Fibroblast of gingiva (primary cell): Measurements from ENCODE around the gene ZDHHC1.

ENCODE experiments used
- DNase-seq: peaks from one replicate; pipeline ENCODE4 v3.0.0-alpha.2; 2011; ENCODE audit warnings: low read depth

ZDHHC1 gene

GRCh38 chr16:67447508-67448076 is 31.3 kb upstream of the ZDHHC1 start:
- no peak for DNase-seq

DNA sequence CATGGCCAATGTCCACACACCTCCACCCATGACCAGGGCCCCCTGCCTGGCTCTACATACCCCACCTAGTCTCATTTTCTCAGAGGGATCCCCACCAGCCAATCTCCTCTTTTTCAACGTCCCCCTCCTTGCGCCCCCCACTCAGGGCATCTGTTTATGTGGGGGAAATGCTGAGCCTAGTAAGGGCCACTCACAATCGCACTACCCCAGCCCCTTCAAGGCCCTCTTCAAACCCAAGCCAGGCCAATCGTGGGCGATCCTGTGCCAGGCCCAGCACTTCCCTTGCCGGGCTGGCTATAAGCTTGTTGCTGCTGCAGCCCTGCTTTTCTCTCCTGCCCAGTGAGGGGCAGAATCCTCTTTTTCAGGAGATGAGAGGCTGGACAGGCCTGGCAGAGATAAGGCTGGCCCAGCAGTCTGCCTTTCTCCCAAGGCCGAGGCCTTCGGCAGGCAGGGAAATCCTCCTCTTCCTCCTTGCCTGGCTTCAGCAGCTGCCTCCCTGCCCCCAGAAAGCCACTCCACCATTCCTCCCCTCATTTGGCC is 30.8 kb upstream of the ZDHHC1 start:
- no peak for DNase-seq

DNA sequence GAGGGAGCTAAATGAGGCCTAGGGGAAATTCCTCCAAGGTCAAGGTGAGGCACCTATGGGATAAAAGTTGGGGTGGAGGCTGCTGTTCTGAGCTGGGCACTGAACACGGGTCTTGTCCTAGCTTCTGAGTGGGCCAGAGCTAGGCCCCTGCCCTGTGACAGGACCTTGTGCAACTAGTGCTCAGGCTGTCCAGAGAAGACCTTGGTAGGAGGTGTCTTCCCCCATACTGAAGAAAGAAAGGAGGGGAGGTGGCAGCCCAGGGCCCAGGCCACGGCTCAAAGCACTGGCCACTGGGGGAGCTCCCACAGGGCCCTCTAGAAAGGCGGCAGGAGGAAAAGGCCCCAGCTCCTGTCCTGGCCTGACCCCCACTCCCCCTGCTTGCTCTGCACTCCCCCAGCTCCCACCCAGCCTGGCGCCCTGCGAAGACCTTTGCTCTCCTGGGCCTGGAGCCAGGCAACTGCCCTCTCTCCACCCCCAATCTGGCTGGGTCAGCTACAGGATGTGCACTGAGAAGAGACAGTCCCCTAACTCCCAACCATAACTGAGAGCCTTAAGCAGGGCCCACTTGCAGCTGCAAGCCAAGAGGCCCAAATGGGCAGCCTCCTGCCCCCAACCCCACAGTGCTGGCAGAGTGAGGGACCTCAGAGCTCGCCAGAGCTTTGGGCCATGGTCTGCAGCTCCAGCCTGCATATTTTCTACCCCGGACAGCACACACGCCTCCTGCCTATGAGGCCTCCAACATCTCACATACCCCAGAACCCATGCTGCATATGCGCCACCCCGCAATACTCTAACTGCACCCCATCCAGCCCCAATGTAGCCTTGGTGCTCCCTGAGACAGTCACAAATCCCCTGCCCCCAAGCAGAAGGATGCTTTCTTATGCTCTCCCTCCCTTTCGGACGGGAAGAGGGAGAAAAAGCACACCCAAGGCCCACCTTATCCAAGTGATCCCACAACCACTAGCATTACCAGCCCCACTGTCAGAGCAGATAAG is 29.9 kb upstream of the ZDHHC1 start:
- no peak for DNase-seq

- no peak for DNase-seq
These were observed 29.2 kb upstream of the ZDHHC1 start for GRCh38 chr16:67445441-67445912.

GRCh38 chr16:67445126-67445426 is 28.8 kb upstream of the ZDHHC1 start:
- no peak for DNase-seq

DNA sequence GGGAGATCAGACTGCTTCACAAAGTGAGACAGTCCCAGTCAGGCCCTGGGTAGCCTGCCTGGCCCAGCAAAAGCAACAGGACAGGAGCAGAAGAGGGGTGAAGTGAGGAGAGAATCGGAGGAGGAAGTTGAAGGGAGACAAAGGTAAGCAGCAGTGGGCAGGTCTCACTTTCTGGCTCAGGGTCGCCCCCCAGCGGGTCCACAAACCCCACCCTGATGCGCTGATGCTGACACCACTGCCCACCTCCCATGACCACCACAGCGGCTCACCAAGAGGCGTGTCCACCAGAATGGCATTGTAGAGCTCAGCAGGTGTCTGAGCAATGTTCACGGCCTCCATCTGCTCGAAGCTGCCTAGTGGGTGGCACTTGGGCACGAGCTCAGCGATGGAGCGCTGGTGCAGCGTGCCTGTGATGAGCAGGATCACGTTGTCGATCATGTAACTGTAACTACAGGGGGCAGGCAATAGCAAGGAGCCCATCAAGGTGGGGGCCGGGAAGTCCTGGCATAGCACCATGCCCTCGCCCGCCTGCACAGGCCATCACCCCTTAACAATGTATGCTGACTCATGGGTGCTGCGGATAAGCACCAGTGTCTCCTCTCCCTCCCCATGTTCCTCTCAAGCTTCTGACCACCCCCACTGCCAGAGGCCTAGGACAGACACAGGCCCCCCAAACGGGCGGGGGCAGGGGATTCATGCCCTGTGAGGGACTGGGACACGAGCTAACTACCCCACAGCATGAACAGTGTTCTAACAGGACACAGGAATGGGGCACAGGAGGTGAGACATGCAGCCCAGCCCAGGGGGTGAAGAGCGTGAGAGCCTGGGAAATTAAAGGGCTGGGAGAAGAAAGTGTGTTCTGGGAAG is 28.2 kb upstream of the ZDHHC1 start:
- no peak for DNase-seq

DNA sequence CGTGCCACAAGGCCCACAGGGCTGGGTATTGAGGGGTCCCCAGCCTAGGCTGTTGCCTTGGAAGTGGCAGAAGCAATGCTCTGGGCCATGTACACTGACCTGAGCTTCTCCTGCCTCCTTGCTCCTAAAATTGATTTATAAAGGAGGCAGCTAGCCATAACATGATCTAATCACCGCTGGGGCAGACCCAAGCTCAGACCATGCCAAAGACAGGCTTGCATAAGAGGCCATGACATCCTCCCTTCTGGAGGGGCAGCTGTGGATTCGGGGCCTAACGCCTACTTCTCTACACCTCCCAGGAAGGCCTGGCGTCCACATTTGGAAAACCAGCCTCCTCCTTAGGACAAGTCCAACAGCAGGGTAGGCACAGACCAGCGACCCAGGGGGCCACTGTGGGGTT is 27.0 kb upstream of the ZDHHC1 start:
- DNase-seq, result peak; percentile 55

DNA sequence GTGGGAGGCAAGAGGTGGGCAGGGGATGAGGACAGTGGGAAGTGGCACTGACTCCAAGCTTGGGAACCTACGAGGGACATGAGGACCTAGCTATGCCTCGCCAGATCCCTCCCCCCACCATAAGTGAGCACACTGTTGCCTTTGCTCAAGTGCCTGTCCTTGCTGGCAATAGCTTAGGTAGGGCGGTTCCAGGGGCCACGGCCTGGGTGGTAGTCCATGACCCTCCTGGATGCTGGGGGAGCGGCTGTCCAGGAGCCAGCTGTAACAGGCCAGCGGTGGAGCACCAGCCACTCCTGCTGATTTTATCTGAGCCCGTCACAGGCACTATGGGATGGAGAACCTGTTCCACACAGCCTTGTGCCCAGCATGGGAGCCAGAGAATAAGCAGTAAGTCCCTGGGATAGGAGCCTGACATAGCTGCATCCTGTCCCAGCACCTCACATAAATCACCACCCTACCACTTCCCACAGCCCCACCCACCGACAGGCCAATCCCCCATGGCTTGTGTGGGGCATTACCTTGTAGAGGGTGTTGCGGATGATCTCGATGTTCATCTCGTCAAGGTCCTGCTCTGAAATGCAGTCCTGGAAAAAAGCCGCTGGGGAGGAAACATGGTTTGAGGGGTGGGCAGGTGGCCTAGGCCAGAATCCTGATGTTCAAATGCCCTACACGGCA is 26.4 kb upstream of the ZDHHC1 start:
- no peak for DNase-seq

GRCh38 chr16:67441907-67442306 is 25.6 kb upstream of the ZDHHC1 start:
- DNase-seq, result no peak

- DNase-seq, result no peak
These were observed 25.0 kb upstream of the ZDHHC1 start for GRCh38 chr16:67441271-67441753.

GRCh38 chr16:67438824-67439393 is 22.6 kb upstream of the ZDHHC1 start:
- no peak for DNase-seq

GRCh38 chr16:67438098-67438791 is 22.0 kb upstream of the ZDHHC1 start:
- DNase-seq, result no peak

GRCh38 chr16:67437513-67437912 is 21.2 kb upstream of the ZDHHC1 start:
- no peak for DNase-seq

DNA sequence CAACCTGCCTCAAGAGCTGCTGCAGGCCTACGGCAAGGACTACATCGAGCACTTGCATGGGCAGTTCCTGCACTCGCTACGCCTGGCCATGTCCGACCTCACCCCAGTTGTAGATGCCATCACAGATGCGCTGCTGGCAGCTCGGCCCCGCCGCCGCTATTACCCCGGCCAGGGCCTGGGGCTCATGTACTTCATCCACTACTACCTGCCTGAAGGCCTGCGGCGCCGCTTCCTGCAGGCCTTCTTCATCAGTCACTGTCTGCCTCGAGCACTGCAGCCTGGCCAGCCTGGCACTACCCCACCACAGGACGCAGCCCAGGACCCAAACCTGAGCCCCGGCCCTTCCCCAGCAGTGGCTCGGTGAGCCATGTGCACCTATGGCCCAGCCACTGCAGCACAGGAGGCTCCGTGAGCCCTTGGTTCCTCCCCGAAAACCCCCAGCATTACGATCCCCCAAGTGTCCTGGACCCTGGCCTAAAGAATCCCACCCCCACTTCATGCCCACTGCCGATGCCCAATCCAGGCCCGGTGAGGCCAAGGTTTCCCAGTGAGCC is 20.4 kb upstream of the ZDHHC1 start:
- DNase-seq, result no peak

- no peak for DNase-seq
These were observed 19.5 kb upstream of the ZDHHC1 start for GRCh38 chr16:67435758-67436164.

DNA sequence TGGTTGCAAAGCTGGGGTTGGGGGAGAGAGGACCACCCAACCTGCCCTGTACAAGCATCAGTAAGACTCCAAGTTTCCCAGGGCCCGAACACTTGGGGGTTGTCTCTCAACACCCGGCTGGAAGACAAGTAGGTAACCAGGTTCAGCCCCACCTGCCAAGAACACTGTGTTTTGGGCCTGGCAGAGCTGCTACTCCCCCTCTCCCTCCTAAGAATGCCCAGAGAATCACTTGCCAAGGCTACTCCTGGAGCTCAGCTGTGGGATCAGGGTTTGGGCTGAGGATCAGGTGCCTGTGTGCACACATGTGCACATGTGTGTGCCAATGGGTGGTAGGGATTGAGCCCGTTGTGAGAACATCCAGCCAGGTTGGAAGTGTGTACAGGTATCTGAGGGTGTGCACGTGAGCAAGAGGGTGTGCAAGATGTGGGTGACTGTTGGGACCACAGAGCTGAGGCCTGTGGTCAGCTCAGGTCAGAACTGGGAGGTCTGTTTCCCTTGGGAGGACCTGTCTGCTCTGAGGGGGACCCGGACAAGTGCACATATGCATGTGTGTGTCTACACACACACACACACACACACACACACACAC is 16.9 kb upstream of the ZDHHC1 start:
- DNase-seq, result no peak

DNA sequence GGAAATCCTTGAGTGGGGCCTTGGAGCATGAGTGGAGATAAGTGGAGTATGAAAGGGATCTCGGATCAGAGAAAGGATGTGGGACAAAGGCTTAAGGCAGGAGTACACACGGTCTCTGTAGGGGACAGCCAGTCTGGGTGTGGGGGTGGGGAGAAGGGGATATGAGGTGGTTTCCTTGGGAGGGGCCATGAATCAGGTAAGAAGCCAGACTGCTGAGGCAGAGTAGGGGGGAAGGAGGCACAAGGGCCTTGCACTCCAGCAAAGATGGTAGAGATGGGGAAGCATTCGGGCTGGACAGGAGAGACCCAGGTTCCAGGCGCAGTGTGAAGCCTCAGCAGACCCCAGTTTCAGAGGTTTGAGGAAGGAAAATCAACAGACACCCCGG is 16.2 kb upstream of the ZDHHC1 start:
- DNase-seq, result no peak

- no peak for DNase-seq
These were observed 15.7 kb upstream of the ZDHHC1 start for GRCh38 chr16:67431775-67432505.
